ENCODE measurements around the gene MTUS2.

- TF ChIP-seq POLR2A (IDR thresholded peaks at IDR 0.05) (no peak), CTCF (IDR thresholded peaks at IDR 0.05) (no peak)
These were observed 712.7 kb downstream of the MTUS2 start for GRCh38 chr13:29532821-29533220.
